ENCODE results near the gene ATRX.
"Not testable (repeated sequence)": the region's sequence is repeated elsewhere in the genome, so short reads cannot be mapped to it uniquely, and the experiment has no call there.

ATRX gene

DNA sequence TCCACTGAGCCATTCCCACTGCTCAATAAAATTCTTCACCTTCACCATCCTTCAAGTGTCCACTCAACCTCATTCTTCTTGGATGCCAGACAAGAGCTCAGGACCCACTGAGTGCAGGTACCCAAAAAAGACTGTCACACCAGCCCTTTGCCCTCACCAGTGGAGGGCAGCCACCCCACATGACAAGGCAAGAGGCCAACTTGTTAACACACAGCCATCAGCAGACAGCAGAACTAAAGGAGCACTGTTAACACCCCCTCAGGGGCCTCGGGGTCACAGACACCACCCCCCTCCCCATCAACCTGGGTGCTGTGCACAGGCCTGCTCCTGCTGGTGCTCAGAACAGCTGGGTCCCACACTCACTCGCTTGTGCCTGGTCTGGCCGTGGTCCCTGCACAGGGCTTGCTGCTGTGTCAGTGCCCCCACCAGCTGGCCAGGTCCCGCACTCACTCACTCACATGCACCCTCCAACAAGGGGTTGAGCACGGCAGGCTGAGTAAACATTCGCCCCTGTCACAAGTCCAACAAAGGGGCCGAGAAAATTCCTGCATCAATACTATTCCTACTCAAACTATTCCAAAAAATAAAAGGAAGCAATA lies 54.1 kb downstream of the ATRX start:
- no peak for DNase-seq (ENCODE audit: low read depth)

DNA sequence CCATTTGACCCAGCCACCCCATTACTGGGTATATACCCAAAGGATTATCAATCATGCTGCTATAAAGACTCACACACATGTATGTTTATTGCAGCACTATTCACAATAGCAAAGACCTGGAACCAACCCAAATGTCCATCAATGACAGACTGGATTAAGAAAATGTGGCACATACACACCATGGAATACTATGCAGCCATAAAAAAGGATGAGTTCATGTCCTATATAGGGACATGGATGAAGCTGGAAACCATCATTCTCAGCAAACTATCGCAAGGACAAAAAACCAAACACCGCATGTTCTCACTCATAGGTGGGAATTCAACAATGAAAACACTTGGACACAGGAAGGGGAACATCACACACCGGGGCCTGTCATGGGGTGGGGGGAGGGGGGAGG lies 59.9 kb downstream of the ATRX start:
- not testable (repeated sequence) for DNase-seq (ENCODE audit: low read depth)

DNA sequence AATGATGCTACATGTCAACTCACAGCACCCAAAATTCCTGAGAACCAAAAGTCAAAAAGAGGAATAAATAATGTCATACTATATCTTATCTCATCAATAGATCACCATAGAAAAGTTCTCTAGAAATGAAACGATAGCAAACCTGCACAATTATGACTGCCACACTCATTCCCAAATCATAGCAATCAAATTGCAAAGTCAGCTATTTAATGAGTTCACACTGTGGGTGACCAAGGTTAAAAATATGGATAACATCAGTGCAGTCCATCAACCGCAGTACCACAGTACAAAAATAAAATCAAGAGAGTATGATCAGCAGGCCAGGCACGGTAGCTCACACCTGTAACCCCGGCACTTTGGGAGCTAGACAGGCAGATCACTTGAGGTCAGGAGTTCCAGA lies 62.3 kb downstream of the ATRX start:
- DNase-seq (ENCODE audit: low read depth) = no peak

DNA sequence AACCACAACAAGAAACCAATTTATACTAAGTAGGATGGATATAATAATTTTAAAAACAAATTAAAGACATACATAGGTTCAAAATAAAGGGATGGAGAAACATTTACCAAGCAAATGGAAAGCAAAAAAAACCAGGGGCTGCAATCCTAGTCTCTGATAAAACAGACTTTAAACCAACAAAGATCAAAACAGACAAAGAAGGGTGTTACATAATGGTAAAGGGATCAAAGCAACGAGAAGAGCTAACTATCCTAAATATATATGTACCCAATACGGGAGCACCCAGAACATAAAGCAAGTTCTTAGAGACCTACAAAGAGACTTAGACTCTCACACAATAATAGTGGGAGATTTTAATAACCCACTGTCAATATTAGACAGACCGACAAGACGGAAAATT lies 66.6 kb downstream of the ATRX start:
- DNase-seq (ENCODE audit: low read depth) = no peak

DNA sequence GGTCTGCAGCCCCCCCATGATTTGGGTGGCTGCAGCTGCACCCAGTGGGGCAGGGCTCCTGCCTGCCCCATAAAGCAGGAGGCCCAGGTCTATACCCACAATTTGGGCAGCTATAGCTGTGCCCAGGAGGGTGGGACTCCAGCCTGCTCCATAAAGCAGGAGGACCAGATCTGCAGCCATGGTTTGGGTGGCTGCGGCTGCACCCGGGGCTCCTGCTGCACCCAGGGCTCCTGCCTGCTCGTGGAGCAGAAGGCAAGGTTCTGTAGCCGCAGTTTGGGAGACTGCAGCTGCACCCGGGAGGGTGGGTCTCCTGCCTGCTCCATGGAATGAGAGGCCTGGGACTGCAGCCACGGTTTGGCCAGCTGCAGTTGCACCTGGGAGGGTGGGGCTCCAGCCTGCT lies 81.1 kb downstream of the ATRX start:
- DNase-seq (ENCODE audit: low read depth) = no peak

DNA sequence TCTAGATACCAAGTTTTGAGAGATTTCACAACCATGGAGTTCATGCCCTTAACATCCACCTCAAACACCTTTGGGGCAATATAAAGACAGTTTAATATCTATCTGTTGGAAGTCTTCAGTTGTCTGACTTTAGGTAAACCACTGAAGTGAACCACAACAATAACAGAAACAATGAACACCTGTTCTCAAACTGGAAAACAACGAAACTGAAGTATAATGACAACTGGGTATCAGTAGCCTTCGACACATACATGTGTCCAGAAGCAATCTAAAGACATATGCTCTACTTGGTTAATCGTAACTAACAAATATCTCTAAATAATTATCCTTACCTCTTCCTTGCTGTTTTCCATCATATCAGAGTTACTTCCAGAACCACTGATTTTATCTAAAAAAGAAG lies 87.8 kb downstream of the ATRX start:
- no peak for DNase-seq (ENCODE audit: low read depth)

DNA sequence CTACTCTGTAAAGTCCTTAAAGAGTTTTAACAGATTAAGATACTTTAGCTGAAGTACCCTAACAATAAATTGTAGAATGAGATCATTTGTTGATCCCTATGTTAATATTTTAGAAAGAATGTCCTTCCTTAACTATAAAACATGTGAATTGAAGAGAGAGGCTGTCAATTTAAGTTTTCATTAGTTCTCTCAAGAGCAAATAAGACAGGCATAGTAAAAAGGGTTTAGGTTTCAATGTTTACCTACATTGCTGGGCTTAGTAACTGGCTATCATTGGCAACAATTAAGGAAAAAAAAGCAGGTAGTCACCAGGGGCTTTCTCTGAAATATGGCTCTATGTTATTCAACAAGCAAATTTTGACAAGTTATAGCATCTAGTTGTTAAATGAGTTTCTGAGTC lies 91.5 kb downstream of the ATRX start:
- DNase-seq (ENCODE audit: low read depth) = no peak

DNA sequence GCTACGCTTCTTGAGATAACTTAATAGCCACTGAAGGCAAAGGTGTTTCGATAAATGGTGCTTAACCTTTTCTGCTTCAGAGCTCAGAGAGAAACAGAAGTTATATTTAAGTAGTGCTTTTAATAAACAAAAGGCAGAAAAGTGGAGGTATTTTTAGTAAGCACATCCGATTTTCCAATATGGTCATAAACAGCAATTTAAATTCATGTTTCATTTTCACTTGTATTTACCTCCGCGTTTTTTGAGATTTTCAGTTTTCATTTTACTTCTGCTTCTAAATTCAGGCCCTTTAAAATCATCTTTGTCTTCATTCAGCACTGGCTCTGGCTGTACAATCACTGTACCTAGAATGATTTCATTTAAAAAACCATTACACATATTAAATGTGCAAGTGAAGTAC lies 92.4 kb downstream of the ATRX start:
- DNase-seq (ENCODE audit: low read depth) = no peak

DNA sequence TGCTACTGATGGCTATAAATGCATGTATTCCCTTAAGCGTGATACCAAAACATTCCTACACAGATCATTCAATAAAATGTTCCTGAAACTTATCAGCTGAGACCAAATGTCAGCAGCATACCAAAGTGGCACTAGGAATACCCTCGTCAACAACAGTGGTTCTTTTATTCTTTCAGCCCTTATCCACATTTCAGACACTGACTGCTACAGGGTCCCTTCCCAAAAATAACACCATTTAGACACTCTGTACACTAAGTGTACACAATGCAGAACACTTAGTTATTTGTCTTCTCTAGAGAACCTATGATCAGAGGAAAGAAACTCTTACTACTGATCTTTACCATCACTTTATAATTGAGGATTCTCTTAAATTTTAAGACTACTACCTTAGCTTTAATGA lies 94.1 kb downstream of the ATRX start:
- DNase-seq (ENCODE audit: low read depth) = no peak

DNA sequence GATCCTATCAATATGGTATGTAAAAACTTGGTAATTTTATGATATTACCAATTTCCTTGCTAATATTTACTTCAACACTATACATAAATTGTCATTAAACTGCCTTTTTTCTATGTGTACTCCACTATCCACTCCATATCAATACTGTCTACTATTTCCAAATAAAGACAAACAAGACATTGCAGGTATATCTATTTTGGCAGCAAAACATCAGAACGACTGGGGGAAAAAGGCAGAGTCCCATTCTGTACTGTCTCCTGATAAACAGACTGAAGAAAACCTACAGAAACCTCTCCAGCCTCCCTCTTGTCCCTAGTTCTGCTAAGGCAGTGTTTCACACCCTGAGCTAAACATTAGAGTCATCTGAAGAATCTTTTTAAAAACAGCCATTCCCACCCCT lies 96.6 kb downstream of the ATRX start:
- DNase-seq (ENCODE audit: low read depth) = no peak

DNA sequence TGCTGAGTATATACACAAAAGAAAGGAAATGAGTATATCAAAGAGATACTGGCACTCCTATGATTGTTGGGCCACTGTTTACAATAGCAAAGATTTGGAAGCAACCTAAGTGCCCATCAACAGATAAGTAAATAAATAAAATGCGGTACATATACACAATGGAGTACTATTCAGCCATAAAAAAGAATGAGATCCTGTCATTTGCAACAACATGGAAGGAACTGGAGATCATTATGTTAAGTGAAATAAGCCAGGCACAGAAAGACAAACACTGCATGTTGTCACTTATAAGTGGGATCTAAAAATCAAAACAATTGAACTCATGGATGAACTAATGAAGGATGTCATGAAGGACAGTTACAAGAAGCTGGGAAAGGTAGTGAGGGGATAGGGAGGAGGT lies 100.3 kb downstream of the ATRX start:
- not testable (repeated sequence) for DNase-seq (ENCODE audit: low read depth)

DNA sequence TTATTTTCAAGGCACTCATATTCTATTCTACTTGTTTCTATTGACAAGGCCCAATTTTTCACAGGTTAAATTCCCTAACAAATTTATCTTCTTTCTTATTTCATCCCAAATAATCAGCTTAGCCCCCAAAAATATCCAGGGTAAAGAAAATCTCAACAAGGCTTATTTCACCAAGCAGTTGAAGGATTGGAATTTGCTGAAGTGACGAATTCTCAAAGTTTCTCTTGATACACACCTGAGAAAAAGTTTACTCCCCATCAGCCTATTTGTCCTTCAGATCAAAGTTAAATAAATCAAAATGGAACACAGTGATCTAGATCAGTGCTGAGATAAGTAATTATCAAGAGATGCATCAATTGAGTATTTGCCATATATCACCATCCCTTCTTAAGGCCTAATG lies 106.9 kb downstream of the ATRX start:
- no peak for DNase-seq (ENCODE audit: low read depth)

DNA sequence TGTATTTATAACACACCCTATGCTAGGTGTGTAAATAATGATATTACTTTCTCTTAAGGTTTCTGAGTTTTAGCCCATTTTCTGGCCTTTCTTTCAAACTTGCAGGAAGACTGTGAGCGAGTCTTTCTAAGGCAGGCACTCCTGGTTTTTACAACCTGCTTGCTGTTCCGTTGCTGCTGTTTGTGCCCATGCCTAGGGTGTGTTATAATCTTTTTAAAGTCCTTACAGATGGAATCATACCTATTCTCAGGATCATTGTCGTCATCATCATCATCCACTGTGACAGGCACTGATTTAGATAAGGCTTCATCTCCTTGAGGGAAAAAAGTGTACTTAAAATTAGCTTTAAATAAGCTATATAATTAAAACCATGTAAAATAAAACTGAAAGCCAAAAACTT lies 110.0 kb downstream of the ATRX start:
- DNase-seq (ENCODE audit: low read depth) = no peak

DNA sequence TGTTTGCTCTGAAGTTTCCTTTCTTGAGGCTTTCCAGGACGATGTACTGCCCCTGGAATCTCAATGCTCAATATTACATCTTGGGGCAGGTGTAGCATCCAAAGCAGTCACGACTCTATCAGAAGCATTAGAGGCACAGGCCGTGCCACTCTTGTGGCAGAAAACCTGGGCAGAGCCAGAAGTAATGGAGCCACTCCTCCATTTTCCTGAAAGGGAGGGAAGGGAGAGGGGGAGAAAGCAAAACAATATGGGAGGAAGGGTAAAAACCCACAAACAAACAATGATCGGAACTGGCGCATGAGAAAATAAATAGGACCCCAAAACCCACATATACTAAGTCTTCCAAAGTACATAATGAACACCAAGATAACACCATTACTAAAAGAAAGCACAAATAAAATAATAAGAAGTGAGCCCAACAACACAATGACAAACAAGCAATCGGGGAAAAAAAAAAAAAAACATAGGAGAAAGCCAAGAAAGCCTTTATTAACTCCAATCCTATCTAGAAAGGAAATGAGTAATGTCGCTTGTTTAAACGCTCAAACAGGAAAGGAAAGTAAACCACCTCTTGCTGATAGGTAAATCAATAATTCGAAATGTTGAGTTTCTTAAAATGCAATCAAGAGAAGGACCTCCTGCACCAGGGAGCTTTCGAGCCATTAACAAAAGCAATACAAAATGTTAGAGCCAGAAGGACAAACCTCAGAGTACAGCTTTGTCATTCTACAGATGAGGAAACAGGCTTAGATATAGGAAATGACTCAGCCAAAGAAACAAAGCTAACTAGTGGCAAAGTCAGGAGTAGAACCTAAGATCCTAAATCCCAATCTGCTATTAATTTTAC lies 117.4 kb downstream of the ATRX start:
- DNase-seq (ENCODE audit: low read depth) = peak; percentile 17

DNA sequence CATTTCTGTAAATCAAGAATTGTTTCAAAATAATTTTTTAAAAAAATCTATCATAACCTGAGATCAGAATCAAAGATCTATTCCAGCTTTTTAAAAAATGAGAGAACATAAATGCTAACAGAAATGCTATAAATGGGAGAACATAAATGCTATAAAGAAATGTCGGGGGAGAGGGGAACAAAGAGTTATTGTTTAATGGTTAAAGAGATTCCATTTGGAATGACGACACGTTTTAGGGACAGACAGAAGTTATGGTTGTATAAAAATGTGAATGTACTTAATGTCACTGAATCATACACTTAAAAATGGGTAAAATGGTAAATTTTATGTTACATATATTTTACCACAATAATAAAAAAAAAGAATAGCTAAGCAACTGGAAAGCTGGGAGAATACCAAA lies 127.1 kb downstream of the ATRX start:
- no peak for DNase-seq (ENCODE audit: low read depth)

DNA sequence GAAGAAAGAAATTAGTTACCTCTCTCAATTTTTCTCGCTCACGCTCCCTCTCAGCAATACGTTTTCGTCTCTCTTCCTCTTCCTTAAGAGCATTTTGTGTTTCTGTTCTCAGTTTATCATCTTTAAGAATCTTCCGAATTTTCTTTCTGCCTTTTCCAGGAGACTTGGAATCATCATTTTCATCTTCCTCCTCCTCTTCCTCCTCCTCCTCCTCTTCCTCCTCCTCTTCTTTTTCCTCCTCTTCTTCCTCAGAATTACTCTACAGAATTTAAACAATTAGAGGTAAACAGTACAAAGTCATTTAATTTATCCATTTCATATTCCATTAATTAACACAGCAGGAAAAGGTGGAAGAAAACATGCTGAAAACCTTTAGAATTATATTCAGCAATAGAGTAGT lies 133.9 kb downstream of the ATRX start:
- no peak for DNase-seq (ENCODE audit: low read depth)

DNA sequence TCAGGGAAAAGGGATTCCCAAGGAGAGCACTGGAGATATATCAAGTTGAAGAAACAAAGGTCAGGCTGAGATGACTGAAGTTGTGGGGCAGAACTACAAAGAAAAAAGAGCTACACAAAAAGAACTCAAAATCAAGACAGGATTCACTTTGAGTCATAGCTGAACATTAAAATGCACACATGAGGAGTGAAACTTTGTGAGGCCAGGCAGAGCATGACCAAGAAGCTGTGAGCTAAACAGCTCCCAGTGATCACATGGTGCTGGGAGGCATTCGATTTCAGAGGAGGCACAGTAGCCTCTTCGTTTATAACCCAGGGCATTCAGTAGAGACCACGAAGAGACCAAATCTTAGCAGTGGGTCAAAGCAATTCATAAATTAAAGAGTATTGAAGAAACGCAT lies 145.3 kb downstream of the ATRX start:
- no peak for DNase-seq (ENCODE audit: low read depth)

DNA sequence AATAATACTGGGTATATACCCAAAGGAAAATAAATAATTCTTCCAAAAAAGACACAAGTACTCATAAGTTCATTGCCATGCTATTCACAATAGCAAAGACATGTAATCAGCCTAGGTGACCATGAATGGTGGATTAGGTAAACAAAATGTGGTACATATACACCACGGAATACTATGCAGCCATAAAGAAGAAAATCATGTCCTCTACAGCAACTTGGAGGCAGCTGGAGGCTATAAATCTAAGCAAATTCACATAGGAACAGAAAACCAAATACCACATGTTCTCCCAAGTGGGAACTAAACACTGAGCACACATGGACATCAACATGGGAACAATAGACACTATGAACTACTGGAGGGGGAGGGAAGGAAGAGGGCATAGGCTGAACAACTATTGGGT lies 146.2 kb downstream of the ATRX start:
- DNase-seq (ENCODE audit: low read depth) = no peak

DNA sequence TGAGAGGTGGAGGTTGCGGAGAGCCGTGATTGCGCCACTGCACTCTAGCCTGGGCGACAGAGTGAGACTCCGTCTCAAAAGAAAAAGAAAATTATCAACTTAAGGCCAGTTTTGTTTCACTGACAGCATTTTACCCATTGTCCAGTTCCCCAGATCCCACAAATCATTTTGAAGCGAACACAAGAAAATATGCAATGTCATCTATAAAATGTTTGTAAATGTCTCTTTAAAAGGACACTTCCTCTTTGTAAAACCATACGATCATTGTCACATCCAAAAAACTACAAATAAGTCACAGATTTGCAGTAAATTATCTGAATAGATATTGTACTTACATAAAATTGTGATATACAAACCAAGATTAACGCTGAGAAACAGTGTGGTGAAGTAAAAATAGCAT lies 147.6 kb downstream of the ATRX start:
- DNase-seq (ENCODE audit: low read depth) = no peak

DNA sequence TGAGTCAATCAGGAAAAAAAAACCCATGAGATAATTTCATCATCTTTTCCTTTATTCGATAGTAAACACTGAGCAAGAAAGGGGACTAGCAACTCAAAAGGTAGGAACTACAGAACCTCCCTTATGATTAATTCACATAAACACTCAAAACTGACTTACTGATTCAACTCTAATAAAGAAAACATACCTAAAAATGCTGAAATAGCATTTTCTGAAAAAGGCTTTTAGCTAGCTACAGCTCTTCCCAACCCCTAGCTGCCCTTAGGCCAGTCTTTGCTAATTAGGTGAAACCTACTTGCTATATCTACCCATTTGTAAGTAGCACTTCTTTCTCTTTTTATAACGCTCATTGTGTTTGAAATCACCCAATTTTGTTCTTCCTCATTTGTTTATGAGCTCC lies 150.6 kb downstream of the ATRX start:
- DNase-seq (ENCODE audit: low read depth) = no peak

DNA sequence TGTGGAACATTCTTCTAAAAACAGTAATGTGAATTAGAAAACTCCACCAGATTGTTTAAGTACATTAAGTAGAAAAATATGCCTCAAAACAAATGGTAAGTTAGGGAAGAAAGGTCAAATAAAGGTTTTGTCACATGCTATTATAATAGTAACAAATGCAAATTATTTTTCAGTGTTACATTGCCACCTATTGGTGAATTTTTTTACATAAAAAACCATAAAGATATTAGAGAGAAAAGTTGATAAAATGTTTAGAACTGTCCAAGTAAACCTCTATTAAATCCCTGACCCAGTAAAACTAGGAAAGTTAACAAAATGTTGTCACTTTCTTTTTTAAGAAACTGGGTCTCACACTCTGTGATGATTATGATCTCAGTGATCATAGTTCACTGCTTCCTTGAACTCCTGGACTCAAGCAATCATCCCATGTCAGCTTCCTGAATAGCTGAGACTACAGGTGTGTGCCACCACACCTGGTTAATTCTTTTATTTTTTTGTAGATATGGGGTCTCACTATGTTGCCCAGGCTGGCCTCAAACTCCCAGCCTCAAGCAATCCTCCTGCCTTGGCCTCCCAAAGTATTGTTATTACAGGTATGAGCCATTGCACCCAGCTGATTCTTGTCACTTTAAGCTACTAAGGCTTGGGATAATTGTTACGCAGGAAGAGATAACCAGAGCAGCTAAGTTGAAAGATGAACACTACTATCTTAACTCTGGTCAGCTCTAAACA lies 157.6 kb downstream of the ATRX start:
- no peak for DNase-seq (ENCODE audit: low read depth)

DNA sequence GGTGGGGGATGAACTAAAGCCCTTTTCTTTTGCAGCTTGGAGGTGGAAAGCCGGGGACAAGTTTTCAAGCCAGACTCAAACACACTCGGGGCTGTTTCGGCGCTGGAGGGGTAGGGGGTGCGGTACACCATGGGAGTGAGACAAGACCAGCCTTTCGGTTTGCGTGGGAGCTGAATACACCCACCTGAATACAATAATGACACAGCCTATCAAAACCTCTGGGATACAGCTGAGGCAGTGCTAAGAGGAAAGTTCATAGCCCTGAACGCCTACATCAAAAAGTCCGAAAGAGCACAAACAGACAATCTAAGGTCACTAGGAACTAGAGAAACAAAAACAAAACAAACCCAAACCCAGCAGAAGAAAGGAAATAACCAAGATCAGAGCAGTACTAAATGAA lies 163.3 kb downstream of the ATRX start:
- DNase-seq (ENCODE audit: low read depth) = no peak

DNA sequence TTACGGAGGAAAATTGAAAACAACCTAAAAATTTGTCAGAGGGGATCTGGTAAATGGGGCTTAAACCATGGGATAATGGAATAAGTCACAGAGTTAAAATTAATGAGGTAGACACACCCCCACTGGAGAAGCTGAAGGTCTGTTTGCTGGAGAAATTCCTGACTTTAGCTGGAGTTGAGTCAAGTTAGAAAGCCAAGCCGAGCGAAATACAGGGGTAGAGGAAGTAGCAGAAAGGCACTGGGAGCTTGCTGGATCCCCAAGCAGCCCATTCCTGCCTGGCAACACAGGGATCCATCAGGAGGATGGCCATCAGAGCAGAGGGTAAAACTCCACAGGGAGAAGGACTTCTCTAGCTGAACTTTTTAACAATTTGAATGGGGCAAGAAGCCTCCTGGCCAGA lies 163.8 kb downstream of the ATRX start:
- no peak for DNase-seq (ENCODE audit: low read depth)
